ENCODE results near the gene ARHGAP26. TPM values are rescaled to one million over a fixed set of nuclear protein-coding genes. Genes with fewer than 3 reads are reported as not detected.

The ARHGAP26 gene
- total and polyA plus RNA-seq, 2 experiments from 2014 or later = 9.5 to 16.8 TPM

DNA sequence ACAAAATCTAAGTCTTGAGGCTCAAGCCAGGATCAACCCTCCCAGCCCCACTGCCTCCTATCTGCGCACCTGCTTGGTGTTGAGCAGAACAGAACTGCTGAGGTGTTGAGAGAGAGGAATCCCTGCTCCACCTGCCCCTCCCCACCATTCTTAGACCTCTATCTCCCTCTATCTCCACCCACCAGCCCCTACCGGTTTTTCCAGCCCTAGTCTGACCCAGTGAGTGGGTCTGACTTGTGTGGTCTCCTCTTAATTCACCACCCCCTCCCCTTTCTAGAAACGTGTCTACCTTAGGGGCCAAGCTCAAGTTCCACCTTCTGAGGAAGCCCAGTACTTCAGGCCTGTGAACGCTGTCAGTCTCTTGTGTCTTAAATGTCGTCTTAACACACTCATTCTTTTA, 93.7 kb downstream of the ARHGAP26 start:
- peak overlapping the region; percentile 28 for H3K4me3 ChIP-seq

More for the DNA sequence above, 93.7 kb downstream of the ARHGAP26 start:
- TF ChIP-seq ZNF462 (CRISPR knock-in tag; IDR thresholded peaks at IDR 0.05) (peak; percentile 56; the same call in 1 of the 2 replicates), ZNF331 (CRISPR knock-in tag; IDR thresholded peaks at IDR 0.05; ENCODE audit: low read depth) (no peak), CTCF (conservative IDR thresholded peaks at IDR 0.05; ENCODE audit: low read depth in 2 of 2) (0 out of 4 replicates have a peak, but pooled peaks of 1 of the 2 experiments have one; percentile 13), CREB1 (CRISPR knock-in tag; IDR thresholded peaks at IDR 0.05; ENCODE audit: low read depth) (no peak)
- no peaks in the 10 kb centered on the region for H3K36me3 Mint-ChIP-seq (ENCODE audit: low read depth)
- H3K4me1 Mint-ChIP-seq = peaks cover 69% of the 10 kb centered on the region
- no peaks in the 10 kb centered on the region for H3K9me3 Mint-ChIP-seq
- Histone ChIP-seq H3K4me1 (ENCODE audit: insufficient read depth) (peaks cover 65% of the 10 kb centered on the region), H3K36me3 (ENCODE audit: insufficient read depth) (no peaks in the 10 kb centered on the region), H3K79me2 (replicated peaks; ENCODE audit: insufficient read depth) (peaks cover 47% of the 10 kb centered on the region), H4K20me1 (replicated peaks; ENCODE audit: insufficient read depth) (no peaks in the 10 kb centered on the region), H3K4me2 (peak overlapping the region; percentile 68), H3F3A (replicated peaks; ENCODE audit: low read depth) (peaks cover 19% of the 10 kb centered on the region), H3K27me3 (ENCODE audit: insufficient read depth) (no peaks in the 10 kb centered on the region), H3K27ac (ENCODE audit: low read depth) (peak overlapping the region; percentile 94), H3K9me2 (ENCODE audit: insufficient read depth) (peaks cover 5% of the 10 kb centered on the region), H2AFZ (no peak overlapping the region)
- peak overlapping the region; percentile 49 for H3K4me3 Mint-ChIP-seq
- ATAC-seq (peak; percentile 72), DNase-seq (ENCODE audit: low spot score) (peak; percentile 70)
- H3K27ac Mint-ChIP-seq = peak overlapping the region; percentile 95
- H3K27me3 Mint-ChIP-seq (ENCODE audit: insufficient read depth, low read depth, poor library complexity) = peaks cover 7% of the 10 kb centered on the region

Measured in GM23338 (cell line).